GM12891 (cell line): ENCODE data around the gene PCDHB12.
"Not testable (repeated sequence)": the region's sequence is repeated elsewhere in the genome, so short reads cannot be mapped to it uniquely, and the experiment has no call there.

Source experiments
- PAX5 ChIP-seq: IDR thresholded peaks from 2 replicates; pipeline ENCODE4 v1.6.1; 2011; ENCODE audit warnings: low read length, moderate library complexity, mild to moderate bottlenecking; ENCODE audit not compliant: insufficient read depth, severe bottlenecking
- POLR2A ChIP-seq: IDR thresholded peaks from 2 replicates; pipeline ENCODE4 v1.6.1; 2011; ENCODE audit warnings: low read depth, low read length, control low read depth
- POLR2AphosphoS5 ChIP-seq: IDR thresholded peaks from 2 replicates; pipeline ENCODE4 v1.6.1; 2011; ENCODE audit warnings: low read depth, low read length, control low read depth
- POU2F2 ChIP-seq: IDR thresholded peaks from 2 replicates; pipeline ENCODE4 v1.6.1; 2011; ENCODE audit warnings: low read depth, mild to moderate bottlenecking, control low read depth, low read length, moderate library complexity
- SPI1 ChIP-seq: IDR thresholded peaks from 2 replicates; pipeline ENCODE4 v1.6.1; 2011; ENCODE audit warnings: low read depth, low read length, control low read depth
- TAF1 ChIP-seq: IDR thresholded peaks from 2 replicates; pipeline ENCODE4 v1.6.1; 2011; ENCODE audit warnings: low read depth, low read length, control low read depth

DNA sequence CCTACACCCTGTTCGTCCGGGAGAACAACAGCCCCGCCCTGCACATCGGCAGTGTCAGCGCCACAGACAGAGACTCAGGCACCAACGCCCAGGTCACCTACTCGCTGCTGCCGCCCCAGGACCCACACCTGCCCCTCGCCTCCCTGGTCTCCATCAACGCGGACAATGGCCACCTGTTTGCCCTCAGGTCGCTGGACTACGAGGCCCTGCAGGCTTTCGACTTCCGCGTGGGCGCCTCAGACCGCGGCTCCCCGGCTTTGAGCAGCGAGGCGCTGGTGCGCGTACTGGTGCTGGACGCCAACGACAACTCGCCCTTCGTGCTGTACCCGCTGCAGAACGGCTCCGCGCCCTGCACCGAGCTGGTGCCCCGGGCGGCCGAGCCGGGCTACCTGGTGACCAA is 19.8 kb upstream of the PCDHB12 start:
- not testable (repeated sequence) for TF ChIP-seq POLR2AphosphoS5, PAX5, POLR2A, SPI1, TAF1, POU2F2
